Liver (tissue), 3 donors: ENCODE measurements around the gene VIPR2.

Experiments used
- ATF3 ChIP-seq: IDR thresholded peaks from 2 replicates; pipeline ENCODE4 v1.6.1; 2016; ENCODE audit warnings: antibody characterized with exemption
- CTCF ChIP-seq: fragments of 150-350 bp; IDR thresholded peaks from 2 replicates; pipeline ENCODE4 v1.5.1; 2017; ENCODE audit warnings: improper control_type of control experiment, low read depth, low read length; ENCODE audit not compliant: missing input control
- GABPA ChIP-seq, 2 donors: IDR thresholded peaks in 1 of 2; conservative IDR thresholded peaks in 1 of 2; 2 replicates each; pipeline ENCODE4 v1.6.1; 2016; ENCODE audit warnings: antibody characterized with exemption in 2 of 2, mild to moderate bottlenecking in 1 of 2, moderate library complexity in 1 of 2
- JUND ChIP-seq, 2 donors: IDR thresholded peaks; 2 replicates each; pipeline ENCODE4 v1.6.1; 2016; ENCODE audit warnings: antibody characterized with exemption in 2 of 2
- RXRA ChIP-seq, 2 donors: IDR thresholded peaks; 2 replicates each; pipeline ENCODE4 v1.6.1; 2017 to 2018; ENCODE audit warnings: antibody characterized with exemption in 2 of 2, mild to moderate bottlenecking in 1 of 2
- SP1 ChIP-seq: IDR thresholded peaks from 2 replicates; pipeline ENCODE4 v1.6.1; 2018; ENCODE audit warnings: antibody characterized with exemption, mild to moderate bottlenecking
- TAF1 ChIP-seq: conservative IDR thresholded peaks from 2 replicates; pipeline ENCODE4 v1.6.1; 2016; ENCODE audit warnings: antibody characterized with exemption, mild to moderate bottlenecking
- YY1 ChIP-seq: IDR thresholded peaks from 2 replicates; pipeline ENCODE4 v1.6.1; 2016; ENCODE audit warnings: antibody characterized with exemption, mild to moderate bottlenecking
- ZBTB33 ChIP-seq: IDR thresholded peaks from 2 replicates; pipeline ENCODE4 v1.6.1; 2016; ENCODE audit warnings: antibody characterized with exemption
- TF ChIP-seq, protein P1 (sequence below): IDR thresholded peaks from 2 replicates; pipeline ENCODE4 v1.6.1; 2016; ENCODE audit warnings: antibody characterized with exemption, mild to moderate bottlenecking
- donor health status: healthy.
- donor health status: healthy.

GRCh38 chr7:159149488-159149887, 4.8 kb upstream of the VIPR2 start:
- TF ChIP-seq ZBTB33 (no peak), SP1 (no peak), CTCF (no peak), TAF1 (no peak), JUND (IDR thresholded peaks at IDR 0.05) (no peak), YY1 (no peak), ATF3 (no peak), RXRA (IDR thresholded peaks at IDR 0.05) (no peak), GABPA (IDR thresholded peaks at IDR 0.05 in 1 of 2, conservative IDR thresholded peaks at IDR 0.05 in 1 of 2) (no peak)
- TF ChIP-seq, protein P1, sequence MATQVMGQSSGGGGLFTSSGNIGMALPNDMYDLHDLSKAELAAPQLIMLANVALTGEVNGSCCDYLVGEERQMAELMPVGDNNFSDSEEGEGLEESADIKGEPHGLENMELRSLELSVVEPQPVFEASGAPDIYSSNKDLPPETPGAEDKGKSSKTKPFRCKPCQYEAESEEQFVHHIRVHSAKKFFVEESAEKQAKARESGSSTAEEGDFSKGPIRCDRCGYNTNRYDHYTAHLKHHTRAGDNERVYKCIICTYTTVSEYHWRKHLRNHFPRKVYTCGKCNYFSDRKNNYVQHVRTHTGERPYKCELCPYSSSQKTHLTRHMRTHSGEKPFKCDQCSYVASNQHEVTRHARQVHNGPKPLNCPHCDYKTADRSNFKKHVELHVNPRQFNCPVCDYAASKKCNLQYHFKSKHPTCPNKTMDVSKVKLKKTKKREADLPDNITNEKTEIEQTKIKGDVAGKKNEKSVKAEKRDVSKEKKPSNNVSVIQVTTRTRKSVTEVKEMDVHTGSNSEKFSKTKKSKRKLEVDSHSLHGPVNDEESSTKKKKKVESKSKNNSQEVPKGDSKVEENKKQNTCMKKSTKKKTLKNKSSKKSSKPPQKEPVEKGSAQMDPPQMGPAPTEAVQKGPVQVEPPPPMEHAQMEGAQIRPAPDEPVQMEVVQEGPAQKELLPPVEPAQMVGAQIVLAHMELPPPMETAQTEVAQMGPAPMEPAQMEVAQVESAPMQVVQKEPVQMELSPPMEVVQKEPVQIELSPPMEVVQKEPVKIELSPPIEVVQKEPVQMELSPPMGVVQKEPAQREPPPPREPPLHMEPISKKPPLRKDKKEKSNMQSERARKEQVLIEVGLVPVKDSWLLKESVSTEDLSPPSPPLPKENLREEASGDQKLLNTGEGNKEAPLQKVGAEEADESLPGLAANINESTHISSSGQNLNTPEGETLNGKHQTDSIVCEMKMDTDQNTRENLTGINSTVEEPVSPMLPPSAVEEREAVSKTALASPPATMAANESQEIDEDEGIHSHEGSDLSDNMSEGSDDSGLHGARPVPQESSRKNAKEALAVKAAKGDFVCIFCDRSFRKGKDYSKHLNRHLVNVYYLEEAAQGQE, result no peak
